Activated CD8-positive, alpha-beta memory T cell treated with anti-CD3 and anti-CD28 coated beads, Interleukin-2, amount 50 U/mL, for 4 hours (primary cell): ENCODE data around the gene NR2E1.

ENCODE experiments used
- DNase-seq: peaks from one replicate; pipeline ENCODE4 v3.0.0-alpha.2; 2020

NR2E1 gene

DNA sequence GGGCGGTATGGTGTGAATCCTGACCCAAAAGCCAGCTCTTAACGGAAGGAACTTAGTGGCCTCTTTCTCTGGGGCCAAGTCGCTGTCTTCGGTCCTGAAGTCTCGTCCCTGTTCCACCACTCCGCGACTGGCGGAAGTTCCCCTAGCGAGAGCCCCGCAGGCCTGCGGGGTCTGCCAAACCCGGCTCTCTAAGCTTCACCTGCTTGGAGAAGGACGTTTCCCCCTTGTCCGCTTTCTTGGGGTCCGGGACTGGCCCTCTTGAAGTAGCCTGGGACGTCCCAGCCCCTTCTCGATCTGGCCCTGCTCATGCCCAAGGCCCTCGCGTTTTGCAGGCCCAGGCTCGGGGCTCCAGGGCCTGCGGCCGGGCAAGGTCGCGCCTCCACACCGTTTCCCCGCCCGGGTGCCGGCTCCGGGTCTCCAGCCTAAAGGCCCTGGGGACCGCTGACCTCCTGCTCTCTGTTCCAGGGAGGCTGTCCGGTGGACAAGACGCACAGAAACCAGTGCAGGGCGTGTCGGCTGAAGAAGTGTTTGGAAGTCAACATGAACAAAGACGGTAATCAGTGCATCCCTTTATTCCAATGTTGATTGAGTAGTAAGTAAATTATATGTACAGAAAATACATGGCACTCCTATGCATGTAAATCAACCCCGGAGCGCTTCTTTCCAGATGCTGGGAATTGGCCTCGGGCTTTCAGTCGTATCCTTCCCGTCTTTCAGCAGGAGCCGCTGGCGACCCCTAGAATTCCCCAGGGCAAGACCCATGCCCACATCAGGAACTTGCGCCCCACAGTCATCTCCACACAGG lies 8.8 kb downstream of the NR2E1 start:
- DNase-seq, result no peak

DNA sequence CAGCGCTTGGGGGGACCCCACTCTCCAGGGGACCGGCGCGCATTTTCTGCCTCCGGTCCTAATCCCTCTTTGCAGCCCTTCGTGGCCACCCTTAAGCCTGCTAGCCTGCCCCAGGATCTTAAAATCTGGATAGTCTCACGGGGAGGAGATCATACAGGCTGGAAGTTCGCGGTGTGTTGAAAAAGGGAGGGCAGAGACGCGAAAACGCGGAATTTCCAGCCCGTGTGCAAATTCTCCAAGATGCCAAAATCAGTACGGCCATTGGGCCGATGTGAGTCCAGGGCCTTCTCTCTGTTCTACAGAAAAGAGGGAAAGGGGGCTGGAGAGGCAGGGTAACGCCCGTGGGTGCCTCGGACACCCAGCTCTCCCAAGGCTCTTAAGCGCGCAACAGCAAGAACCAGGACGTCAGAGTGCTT lies 9.4 kb downstream of the NR2E1 start:
- no peak for DNase-seq

DNA sequence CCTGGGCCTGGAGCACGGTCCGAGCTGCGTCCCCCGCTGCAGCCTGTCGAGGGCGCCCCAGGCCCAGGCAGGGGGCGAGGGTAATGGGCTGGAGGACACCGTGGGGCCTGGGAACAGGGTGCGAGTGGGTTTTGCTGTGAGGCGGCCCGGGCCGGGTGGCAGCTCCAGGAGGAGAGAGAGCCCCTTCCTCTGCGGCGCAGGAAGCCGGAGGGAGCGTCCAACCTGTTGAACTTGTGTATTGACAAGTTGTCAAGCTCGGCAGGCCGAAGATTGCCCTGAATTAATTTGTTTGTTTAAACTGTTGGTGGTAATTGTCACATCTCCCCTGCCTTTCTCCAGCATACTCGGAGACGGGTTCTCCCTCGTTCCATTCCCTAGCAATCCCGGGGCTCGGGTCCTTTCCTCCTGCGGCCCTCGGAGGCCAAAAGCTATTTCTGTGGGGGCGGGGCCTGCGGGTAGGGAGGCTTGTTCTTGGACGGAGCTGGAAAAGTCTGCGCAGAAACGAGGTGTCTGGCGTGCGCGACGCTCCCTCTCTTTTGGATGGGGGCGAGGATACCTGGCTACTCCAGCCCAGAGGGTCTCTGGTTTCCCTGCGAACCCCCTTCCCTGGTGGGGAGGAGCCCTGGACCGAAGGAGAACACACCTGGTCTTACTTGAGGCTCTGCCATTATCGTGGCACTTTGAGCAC lies 9.9 kb downstream of the NR2E1 start:
- DNase-seq, result no peak

DNA sequence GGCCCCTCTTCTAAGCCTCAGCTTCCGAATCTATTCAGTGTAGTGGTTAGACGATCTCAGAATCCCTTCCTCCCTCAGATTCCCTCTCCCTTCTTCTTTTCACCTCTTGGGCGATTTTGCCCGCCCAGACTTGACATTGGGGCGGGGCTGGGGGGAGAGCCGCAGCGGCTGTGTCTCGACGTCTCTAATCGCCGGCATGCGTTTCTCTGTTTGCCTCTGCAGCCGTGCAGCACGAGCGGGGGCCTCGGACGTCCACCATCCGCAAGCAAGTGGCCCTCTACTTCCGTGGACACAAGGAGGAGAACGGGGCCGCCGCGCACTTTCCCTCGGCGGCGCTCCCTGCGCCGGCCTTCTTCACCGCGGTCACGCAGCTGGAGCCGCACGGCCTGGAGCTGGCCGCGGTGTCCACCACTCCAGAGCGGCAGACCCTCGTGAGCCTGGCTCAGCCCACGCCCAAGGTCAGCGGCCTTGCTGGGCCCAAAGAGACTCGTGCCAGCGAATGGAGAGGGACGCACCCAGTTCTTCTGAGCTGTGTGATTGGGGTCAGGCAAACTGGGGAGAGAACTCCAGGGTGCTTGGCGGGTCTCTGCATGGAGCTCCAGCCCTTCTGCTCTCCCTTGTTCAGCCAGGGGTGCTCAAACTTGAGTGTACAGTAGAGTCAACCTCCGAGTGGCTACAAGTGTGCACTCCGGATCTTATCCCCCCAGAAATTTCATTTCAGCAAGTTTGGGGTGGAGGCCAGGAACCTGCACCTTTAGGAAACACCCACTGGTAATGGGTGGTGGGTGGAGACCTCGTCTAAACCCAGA lies 10.7 kb downstream of the NR2E1 start:
- no peak for DNase-seq

DNA sequence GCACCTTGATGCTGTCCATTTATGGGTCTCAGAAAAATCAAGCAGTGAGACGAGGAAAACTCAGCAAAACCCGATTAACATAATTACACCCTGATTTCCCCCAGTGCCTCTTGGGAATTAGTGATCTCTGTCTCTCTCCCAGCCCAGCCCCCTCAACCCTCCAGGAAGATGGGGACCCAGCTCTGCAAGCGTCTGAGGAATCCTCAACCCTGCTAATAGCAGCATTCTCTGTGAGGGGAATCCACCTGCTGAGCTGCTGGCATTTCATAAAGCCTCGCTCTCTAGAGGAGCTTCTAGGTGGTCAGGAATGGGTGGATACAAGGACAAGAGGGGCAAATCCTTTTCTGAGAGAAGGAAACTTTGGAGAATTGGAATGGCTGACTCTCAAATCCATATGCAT lies 13.9 kb downstream of the NR2E1 start:
- no peak for DNase-seq

DNA sequence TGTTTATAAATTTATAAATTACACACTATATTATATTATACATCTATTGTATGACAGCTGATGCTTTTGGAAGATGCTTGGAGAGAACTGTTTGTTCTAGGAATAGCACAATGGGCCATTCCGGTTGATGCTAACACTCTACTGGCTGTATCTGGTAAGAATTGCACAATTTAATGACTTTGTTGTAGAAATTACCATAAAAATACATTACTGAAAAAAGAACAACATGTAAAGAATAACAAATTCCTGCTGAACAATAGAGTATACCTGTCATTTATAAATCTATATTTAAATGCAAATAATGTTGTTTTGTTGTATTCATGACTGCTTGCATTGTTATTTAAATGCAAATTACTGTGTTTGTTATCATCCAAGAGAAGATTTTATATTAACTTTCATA lies 14.4 kb downstream of the NR2E1 start:
- DNase-seq, result no peak

DNA sequence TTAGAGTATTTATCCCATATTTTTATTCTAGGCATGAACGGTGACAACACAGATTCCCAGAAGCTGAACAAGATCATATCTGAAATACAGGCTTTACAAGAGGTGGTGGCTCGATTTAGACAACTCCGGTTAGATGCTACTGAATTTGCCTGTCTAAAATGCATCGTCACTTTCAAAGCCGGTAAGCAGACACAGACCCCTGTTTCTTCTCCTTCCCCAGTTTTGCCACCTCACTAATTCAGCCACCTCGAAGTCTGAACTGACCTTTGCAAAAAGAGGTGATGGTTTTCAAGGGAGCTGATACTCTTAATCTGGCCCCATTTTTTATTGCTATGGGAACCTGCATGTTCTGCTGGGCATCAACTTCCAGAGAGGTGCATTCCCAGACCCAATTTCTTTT lies 15.0 kb downstream of the NR2E1 start:
- no peak for DNase-seq

DNA sequence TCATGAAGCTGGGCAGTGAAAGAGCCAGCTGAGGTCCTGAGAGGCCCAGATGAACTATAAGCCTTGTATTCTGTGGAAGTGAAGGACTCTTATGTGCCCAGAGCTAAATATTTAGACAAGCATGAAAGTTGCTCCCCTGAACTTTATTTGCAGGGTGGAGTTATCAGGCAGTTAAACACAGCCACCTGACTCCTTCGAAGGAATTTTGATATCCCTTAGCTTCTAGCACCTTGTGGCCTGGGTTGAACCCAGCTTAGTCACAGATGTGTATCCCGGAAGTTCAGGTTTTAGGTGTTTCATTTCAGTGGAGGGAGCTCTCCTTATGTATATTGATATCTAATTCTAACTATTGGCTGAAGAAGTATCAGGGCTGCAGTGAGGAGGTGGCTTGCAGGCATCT lies 20.4 kb downstream of the NR2E1 start:
- DNase-seq, result no peak

DNA sequence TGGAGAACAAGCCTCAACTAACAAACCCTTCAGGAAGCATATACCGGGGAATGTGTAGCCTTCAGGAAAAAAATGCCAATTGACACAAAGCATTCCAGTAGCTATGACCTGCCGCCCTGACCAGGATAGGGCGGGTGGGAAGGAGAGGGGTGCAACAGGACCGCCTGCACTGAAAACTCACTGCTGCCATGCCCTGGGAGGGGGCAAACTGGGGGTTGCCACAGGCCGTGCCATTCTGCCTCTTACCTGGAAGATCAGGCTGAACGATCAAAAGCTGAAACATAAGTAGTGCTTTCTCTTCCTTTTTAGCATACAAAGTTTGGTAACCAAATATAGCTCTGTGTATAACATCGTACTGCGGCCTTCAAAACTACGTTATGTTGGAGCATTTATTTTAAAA lies 21.7 kb downstream of the NR2E1 start:
- no peak for DNase-seq

DNA sequence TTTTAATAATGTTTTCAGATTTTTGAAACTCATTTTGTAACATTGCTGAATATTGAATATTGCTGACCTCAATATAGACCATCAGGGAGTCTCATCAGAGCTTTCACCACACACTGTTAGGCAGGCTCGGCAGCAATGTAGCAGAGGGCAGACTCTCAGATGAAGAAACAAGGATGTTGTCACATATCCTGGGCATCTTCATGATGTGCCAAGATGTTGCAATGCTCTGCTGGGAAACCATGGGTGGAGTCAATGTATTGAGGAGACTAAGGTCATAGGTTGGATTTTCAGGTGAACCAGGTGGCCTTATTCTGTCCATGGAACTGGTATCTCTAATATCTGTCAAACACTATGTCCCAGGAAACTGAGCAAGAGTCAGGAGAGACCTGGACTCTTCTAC lies 27.3 kb downstream of the NR2E1 start:
- no peak for DNase-seq

DNA sequence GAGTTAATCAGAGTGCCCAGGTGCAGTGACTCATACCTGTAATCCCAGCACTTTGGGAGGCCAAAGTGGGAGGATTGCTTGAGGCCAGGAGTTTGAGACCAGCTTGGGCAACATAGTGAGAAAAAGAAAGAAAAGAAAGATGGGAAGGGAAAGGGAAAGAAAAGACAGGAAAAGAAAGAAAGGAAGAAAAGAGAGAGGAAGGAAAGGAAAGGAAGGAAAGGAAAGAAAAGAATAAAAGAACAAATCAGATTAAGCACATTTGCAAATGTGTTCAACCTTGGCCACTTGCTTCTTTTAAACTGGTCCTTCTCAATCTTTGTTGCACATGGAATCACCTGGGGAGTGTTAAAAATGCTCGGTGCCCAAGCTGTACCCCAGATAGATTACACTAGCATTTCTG lies 28.0 kb downstream of the NR2E1 start:
- no peak for DNase-seq

DNA sequence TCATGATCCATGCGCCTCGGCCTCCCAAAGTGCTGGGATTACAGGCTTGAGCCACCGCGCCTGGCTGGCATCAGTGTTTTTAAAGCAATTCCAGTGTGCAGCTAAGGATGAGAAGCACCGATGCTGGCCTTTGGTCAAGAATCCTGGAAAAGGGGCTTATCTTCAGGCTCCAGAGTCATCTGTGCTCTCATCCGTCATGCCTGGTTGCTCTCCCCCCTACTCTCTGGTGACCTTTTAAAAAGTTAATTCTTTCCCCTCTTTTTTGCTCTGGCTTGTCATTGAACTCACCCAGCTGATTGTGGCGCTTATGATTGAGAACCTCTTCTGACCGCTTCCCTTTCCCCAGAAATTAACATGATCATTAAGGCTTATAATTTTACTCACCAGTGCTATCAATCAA lies 28.7 kb downstream of the NR2E1 start:
- no peak for DNase-seq

DNA sequence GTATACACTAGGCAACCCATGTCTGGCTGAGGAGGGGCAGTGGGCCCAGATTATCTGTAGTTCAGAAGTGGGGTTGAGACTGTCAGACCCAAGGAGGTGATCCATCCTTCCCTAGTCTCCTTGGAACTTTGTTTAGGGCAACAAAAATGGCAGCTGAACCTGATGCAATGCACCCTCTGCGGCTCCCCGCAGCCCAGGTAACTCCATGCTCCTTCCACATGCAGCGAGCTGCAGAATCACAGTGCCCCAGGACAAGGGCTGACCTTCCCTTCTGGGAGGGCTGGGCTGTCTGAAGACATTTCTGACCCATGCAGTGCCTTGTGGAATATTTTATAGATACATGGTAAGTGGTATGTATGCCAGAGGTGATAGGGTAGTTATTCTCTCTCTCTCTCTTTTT lies 29.4 kb downstream of the NR2E1 start:
- no peak for DNase-seq

DNA sequence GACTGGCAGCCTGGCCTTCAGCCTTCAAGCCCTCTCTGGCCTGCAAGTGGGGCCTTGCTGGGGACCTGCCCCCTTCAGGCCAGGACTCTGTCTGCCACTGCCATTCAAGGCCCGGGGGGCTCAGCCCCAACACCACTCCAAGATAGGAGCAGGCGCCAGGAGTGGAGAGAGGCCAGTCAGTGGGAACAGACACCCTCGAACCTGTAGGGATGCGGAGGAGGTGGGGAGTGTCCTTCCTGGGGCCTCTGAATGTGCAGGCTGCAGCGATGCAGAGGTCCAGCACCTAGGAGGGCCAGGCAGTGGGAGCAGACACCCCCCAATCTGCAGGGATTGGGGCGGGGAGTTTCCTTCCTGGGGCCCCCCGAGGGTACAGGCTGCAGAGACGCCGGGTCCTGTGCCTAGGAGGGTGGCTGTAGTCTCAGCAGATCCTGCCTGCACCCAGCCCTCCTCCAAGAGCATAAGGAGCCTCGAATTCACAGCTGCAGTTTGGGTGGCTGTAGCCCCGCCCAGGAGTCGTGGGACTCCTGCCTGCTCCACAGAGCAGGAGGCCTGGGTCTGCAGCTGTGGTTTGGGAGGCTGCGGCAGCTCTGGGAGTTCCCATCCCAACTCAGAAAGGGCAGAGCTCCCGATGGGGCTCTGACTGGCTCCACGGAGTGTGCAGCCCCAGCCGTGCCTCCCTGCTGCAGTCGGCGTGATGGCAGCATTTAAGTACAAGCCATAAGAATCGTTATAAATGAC lies 33.1 kb downstream of the NR2E1 start:
- no peak for DNase-seq

DNA sequence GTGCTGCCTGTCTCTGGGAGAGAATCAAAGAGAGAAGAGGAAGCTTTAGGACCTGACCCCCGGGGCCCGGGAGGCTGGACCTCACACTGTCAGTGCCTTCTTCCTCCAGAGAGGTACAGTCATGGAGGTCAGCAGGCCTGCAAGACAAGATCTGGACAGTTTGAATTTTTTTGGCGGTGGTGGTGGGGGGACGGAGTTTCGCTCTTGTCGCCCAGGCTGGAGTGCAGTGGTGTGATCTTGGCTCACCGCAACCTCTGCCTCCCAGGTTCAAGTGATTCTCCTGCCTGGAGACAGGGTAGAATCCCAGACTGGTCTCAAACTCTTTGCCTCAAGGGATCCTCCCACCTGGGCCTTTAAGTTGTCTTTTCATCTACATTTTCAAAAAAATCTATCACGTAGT lies 34.4 kb downstream of the NR2E1 start:
- no peak for DNase-seq

DNA sequence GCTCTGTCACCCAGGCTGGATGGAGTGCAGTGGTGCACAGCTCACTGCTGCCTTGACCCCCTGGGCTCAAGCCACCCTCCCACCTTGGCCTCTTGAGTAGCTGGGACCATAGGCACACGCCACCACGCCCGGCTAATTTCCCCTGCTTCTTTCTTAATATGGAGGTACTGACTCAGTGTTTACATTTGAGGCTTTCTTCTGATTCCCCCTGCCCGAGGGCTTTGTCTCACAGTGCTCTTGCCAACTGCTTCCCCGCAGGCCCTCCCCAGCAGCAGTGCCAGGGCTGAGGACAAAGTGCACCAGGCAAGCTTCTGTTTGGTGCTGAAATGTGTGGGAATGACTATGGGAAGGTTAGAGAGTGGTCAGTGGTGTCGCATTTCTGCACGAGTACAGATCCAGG lies 34.8 kb downstream of the NR2E1 start:
- no peak for DNase-seq

DNA sequence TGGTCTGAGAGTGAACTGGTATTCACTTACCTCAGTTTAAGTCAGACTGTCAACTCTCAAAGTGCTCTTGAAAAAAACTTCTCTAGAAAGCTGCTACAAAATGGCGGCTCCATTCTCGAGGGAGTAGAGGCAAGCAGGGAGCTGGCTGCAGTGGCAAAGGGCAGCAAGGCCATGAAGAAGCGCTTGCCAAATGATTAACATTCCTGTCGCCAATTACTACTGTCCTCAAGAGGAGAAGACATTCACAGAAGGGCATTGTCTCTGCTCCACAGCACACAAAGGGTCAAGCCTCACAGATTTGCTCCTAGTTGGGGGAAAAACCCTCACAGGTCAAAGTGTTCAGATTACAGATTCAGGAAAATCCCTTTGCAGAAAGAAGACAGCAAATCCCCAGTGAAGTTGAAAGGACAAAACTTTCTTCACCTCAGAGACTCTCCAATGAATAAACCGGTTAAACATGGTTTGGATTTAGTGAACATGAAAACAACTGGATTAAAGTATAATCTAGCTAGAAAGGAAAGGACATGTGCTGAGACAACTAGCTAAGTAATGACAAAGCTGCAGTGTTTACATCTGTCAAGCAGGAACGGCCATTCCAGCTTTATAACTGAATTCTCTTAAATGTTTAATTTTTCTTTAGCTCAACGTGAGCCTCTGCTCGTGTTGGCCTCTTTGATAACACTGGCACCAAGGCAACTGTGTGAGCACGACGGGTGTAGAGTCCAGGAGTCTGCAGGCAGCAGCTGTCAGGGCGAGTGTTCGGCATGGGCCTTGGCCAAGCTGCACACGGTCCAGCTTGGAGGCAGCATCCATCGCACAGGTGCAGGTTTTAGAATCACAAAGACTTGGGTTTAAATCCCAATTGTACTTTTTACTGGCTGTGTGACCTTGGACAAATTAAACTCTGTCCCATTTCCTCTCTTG lies 37.6 kb downstream of the NR2E1 start:
- DNase-seq, result no peak

DNA sequence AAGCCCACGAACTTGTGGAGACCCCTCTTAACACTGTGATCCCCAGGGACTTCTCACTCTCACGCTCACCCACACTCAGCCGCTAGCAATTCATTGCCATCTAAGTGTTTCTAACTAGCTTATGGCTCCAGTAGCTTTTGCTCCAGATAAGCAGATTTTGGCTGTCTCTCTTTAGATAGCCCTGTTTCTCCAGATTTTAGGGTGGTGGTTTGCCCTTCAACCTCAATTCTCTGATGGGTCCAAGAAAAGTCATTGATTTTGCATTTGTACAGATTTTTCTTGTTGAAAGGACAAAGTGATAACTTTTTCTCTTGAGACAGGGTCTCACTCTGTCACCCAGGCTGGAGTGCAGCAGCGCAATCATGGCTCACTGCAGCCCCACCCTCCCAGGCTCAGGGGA lies 41.2 kb downstream of the NR2E1 start:
- no peak for DNase-seq

DNA sequence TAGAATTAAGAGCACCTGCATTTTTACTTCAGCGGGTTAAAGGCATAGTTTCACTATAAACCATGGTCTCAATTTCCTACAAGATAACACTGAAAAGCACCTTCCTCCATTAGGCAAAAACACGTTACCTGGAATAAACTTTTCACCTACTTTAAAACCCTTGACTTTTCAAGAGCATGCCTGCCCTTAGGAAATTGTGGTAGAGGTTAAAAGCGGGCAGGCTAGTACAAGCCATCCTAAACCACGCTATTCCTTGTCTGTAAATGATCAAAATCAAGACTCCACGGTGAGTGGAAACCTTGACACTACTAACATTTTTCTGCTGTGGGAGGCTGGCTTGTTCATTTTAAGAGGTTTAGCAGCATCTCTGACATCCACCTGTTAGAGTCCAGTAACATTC lies 43.9 kb downstream of the NR2E1 start:
- no peak for DNase-seq

DNA sequence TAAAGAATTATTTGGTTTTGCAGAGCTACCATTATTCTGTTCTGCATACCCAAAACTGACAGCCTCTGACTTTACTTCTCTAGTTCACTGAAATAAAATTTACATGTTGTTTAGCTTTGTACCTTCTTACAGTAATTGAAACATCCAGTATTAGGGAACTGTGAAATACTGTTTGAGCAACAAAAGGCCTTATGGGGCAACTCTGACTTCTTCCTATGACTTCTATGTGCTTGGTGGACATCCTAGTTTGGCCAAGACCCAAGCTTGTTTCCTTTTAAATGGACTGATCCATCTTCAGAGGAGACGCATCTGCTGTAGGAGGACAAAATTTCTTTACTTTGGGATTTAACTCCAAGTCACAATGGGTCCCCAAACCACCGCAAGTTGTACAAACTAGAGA lies 44.7 kb downstream of the NR2E1 start:
- DNase-seq, result no peak

DNA sequence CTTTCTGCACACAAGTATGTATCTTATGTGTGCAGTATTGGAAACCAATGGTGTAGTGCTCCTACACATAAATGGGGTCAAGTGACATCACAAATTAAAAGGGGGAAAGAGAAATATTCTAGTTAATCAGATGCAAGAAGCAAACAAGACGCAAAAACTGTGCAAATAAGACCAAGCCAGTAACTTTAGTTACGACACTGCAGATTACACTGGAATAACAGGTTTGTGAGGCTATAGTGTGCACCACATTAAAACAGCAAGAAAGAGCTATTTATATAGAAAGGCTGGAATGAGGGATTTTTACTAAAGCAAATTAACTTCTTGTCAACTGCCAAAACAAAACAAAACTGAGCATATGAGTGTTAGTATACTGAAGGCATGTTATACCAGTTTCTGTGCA lies 45.8 kb downstream of the NR2E1 start:
- no peak for DNase-seq

DNA sequence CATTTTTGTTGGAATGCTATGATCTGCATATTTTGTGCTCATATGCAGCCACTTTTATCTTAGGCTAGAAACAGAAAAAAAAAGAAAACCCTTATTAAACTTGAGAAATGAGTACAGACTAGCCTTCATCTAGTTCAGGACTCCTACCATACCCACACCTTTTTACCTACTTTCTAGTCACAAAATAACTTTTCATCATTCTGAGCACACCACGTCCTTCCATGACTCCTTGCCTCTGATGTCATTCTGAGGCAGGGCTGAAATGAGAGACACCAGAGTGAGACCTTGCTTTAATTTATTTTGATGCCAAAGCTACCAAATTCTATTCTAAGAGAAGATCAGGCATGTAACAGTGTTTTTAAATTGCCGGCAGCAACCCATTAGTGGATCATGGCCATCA lies 56.2 kb downstream of the NR2E1 start:
- DNase-seq, result no peak
